IgD-negative memory B cell (primary cell): ENCODE data around the gene PDE8B. TPM values are rescaled to one million over a fixed set of nuclear protein-coding genes. Genes with fewer than 3 reads are reported as not detected.

Experiments used
- H3K27ac Mint-ChIP-seq, 3 donors: one replicate each; pipeline ENCODE4 v1.8.0; 2020 to 2022; ENCODE audit warnings: mild to moderate bottlenecking in 3 of 3, mixed read lengths in 3 of 3, moderate library complexity in 1 of 3
- H3K27me3 Mint-ChIP-seq: one replicate; pipeline ENCODE4 v1.8.0; 2021; ENCODE audit warnings: mixed read lengths
- H3K36me3 Mint-ChIP-seq: one replicate; pipeline ENCODE4 v1.8.0; 2020; ENCODE audit warnings: mild to moderate bottlenecking, mixed read lengths
- H3K4me1 Mint-ChIP-seq, 3 donors: one replicate each; pipeline ENCODE4 v1.8.0; 2020 to 2022; ENCODE audit warnings: mixed read lengths in 3 of 3, mild to moderate bottlenecking in 1 of 3
- H3K4me3 Mint-ChIP-seq, 4 donors: one replicate each; pipeline ENCODE4 v1.8.0; 2020 to 2022; ENCODE audit warnings: mild to moderate bottlenecking in 4 of 4, mixed read lengths in 4 of 4, moderate library complexity in 3 of 4
- H3K9me3 Mint-ChIP-seq, 3 donors: one replicate each; pipeline ENCODE4 v1.8.0; 2020 to 2021; ENCODE audit warnings: mixed read lengths in 3 of 3, mild to moderate bottlenecking in 1 of 3
- polyA plus RNA-seq: library from polyadenylated mRNA; unstranded; fragments of 300-500 nt; fragmentation: Illumina TruSeq; gene quantifications from one replicate; pipeline ENCODE4 v1.2.3, GENCODE V29; 2021

PDE8B gene
- polyA plus RNA-seq, 1 donor from 2014 or later, result not detected

DNA sequence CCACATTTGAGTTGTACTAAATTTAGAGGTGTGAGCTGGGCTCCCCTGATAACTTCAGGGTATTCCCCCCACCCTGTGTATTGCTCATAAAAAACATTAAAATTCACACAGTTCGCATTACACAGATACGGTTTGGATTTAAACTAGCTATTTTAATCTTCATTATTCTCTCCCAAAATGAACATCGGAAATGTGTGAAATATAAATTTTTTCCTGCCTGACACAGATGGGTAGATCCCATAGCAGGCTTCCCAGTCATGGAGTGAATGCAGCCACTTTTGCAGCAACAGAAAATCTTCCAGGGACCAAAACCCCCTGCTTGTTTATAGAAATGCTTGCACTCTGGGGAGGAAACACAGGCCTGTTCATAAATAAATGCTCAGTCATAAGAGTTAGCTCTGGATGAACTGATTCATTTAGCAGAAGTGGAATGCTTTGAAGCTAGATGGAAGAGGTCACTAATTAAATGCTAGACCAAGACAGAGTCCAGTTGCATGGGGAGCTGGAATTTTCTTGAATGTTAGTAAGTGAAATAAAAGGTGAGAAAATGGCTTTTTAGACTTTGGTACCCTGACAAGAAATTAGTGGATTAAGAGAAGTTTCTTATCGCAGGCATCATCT lies 115.6 kb downstream of the PDE8B start:
- Mint-ChIP-seq H3K36me3 (no peaks in the 10 kb centered on the region), H3K4me3 (no peak overlapping the region), H3K9me3 (no peaks in the 10 kb centered on the region), H3K27me3 (peaks cover 9% of the 10 kb centered on the region), H3K27ac (no peak overlapping the region), H3K4me1 (no peaks in the 10 kb centered on the region)

DNA sequence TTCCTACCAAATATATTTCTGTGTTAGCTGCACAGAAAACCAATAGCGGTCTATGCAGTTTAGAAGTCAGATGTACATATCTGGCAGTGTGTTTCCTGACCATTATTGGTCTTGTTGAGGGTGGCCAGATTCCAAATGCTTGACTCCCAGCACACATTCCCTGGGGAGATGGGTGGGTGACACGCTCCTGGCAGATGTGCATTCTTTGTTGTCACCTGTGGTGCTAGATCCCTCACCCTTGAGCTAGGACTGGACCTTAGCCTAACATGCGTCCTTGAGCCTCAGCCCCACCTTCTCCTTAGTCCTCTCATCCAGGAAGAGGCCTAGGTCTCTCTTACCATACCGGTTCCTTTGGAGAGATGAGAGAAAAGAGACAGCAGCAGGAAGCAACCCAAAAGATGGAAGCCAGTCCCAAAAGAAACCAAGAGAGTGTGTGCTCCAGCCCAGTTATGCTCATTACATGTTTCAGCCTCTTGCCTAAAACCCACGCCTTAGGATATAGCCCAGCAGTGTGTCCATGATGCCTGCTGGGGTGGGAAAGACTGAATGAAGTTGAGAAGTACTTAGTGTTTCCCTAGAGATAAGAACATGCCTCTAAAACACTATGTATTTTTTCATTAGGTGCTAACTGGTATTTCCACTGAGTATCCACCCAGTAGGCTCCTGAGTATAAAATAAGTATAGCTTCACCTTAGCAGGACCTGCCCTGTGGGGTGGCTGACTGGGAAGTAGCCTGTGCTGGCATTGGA lies 116.7 kb downstream of the PDE8B start:
- H3K4me3 Mint-ChIP-seq, result no peak overlapping the region
- peaks cover 9% of the 10 kb centered on the region for H3K27me3 Mint-ChIP-seq
- H3K4me1 Mint-ChIP-seq, result no peaks in the 10 kb centered on the region
- no peaks in the 10 kb centered on the region for H3K36me3 Mint-ChIP-seq
- H3K27ac Mint-ChIP-seq, result no peak overlapping the region
- no peaks in the 10 kb centered on the region for H3K9me3 Mint-ChIP-seq

DNA sequence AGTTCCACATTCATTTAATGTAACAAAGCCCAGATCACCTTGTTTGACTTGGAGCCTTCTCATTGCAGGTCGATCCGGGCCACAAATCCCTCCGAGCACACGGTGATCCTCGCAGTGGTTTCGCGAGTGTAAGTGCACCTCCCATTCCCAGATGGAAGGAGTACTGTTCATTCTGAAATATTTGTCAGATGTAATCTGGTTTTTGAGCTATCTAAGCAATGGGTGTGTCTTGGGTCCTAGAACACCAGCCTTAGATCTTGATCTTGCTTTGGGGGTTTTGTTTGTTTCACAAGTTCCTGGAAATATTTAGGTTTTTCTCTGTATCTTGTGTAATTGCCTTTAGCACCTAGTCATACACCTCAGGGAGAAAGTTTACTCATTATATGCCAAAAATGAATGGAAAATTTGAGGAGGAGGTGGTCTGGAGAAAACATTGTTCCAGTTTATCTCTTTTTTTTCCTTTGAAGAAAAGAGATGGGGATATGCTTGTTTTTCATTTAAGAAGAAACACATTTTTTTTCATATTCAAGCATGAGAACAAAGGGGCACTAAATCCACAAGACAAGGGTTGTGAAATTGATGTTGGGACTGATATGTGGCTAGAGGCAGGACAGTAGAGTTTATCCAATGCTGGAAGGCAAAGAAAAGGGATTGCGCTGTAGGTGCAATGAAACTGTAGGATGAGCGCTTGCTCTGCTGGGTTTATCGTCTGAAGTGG lies 118.6 kb downstream of the PDE8B start:
- H3K36me3 Mint-ChIP-seq, result no peaks in the 10 kb centered on the region
- no peaks in the 10 kb centered on the region for H3K9me3 Mint-ChIP-seq
- H3K27ac Mint-ChIP-seq, result no peak overlapping the region
- H3K4me3 Mint-ChIP-seq, result no peak overlapping the region
- peaks cover 4% of the 10 kb centered on the region for H3K27me3 Mint-ChIP-seq
- no peaks in the 10 kb centered on the region for H3K4me1 Mint-ChIP-seq

DNA sequence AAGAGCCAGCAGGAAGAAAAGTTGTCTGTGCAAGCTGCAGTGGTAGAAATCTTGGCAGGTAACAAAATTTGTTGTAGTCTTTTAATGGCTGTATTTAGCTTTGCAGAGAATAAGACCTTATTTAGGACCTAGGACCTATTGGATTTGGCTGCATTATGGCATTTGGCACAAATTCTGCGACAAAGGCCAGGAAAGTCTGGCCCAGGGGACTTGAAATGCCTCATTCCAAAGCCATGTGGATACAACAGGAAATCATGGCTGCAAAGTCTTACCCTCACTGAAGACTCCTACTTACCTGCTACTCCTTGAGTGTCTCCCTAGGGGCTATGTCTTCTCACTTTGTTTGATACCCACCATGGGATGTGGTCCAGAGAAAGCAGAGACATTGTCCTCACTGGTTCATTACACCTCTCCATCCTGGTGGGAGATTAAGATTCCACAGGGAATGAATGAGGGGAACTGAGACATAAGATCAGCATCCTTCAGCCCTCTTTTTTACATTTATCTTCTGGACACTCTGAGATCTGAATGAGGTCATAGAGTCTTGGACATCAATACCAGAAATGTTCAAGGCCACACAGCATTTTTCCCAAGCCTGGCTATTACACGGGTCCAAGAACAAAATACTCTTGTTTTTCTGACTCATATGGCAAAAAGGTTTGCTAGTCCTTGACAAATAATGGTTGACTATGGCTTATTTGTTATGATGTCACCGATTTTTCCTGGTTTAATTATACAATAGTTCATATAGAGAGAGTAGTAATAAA lies 119.4 kb downstream of the PDE8B start:
- Mint-ChIP-seq H3K4me3 (no peak overlapping the region), H3K36me3 (no peaks in the 10 kb centered on the region), H3K4me1 (no peaks in the 10 kb centered on the region), H3K27me3 (peaks cover 4% of the 10 kb centered on the region), H3K9me3 (no peaks in the 10 kb centered on the region), H3K27ac (no peak overlapping the region)

DNA sequence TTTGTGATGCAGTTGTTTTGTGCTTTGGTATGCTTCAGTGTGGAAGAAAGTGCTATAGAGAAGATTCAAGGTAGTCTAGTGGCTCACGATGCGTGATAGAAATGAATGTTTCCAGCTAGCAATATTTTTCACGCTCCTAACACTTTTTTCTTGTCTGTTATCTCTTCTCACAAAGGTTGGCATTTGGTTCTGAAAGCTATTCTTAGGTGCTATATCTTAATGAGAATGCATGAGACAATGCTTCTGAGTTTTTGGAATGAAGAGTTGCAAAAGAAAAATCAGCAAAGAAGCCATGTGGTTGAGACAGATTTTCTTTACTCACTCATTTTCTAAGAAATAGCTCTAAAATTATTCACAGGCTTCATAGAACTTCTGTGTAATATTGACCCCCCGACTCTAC lies 122.6 kb downstream of the PDE8B start:
- Mint-ChIP-seq H3K4me3 (no peak overlapping the region), H3K27me3 (peaks cover 4% of the 10 kb centered on the region), H3K9me3 (no peaks in the 10 kb centered on the region), H3K4me1 (no peaks in the 10 kb centered on the region), H3K27ac (no peak overlapping the region), H3K36me3 (no peaks in the 10 kb centered on the region)

DNA sequence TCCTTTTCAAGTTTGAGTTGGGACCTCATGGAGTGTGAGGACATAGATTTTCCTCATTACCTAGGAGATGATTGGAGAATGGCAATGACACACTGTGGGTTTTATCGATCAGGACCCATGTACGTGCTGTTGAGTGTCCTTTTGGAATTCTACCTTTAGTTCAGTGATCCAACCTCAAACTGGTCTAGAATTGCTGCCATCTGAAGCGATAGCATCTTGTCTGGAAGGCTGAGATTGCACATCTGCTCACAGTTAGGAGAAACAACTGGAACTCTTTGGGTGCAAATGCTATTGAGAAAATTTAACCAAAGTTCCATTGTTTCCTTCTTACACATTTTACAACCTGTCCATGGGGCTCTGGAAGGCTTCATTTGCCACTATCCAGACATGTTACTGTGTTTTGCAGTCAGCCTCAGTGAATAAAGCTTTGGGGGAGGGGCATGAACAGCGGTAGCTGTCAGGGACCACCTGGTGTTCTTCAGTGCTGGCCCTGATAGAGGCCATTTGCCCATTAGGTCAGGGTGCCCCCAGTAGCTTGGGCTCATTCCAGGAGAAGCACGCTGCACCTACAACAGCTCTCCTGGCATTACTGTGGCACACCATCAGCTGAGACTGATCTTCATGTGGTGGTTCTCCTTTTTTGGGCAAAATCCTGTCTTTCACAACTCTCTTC lies 123.1 kb downstream of the PDE8B start:
- Mint-ChIP-seq H3K4me1 (no peaks in the 10 kb centered on the region), H3K27ac (peak overlapping the region in 1 of 3 donors; percentile 38), H3K36me3 (no peaks in the 10 kb centered on the region), H3K4me3 (no peak overlapping the region), H3K27me3 (peaks cover 4% of the 10 kb centered on the region), H3K9me3 (no peaks in the 10 kb centered on the region)

DNA sequence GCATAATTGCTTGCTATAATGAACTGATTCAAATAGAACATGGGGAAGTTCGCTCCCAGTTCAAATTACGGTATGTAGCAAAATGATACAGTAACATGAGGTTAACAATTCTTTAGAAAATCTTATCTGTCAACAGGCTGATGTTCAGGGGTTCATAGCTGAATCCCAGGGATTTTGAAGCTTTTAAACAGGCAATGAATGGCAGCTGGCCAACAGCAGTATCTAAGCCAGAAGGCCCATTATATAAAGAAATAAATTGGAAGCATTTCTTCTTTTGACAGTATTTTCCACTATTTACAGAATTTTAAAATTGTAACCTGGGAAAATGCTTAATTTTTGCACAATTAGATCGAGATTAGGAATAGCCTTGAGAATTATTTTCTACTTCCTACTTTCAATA lies 126.8 kb downstream of the PDE8B start:
- Mint-ChIP-seq H3K4me3 (no peak overlapping the region), H3K9me3 (no peaks in the 10 kb centered on the region), H3K36me3 (no peaks in the 10 kb centered on the region), H3K27ac (no peak overlapping the region), H3K4me1 (no peaks in the 10 kb centered on the region), H3K27me3 (no peaks in the 10 kb centered on the region)

DNA sequence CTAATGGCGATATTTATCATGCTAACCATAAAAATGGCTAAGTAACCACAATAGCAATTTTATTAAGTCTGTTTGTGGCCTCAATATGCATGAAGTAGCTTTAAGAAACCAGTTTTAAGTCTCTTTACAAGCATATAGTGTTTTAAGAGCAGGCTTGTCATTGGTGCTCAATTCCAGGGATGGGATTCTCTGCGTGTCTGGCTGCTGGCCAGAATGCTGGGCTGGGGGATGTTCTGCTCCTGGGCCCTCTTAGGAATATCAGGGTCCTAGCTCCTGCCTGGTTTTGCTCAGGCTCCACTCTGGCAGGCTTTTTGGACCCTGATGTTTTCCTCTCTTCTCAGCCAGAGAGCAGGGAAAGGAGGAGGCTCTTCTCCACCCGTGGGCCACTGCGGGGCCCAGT lies 127.2 kb downstream of the PDE8B start:
- no peaks in the 10 kb centered on the region for H3K36me3 Mint-ChIP-seq
- H3K27me3 Mint-ChIP-seq, result no peaks in the 10 kb centered on the region
- no peaks in the 10 kb centered on the region for H3K9me3 Mint-ChIP-seq
- H3K27ac Mint-ChIP-seq, result no peak overlapping the region
- no peak overlapping the region for H3K4me3 Mint-ChIP-seq
- H3K4me1 Mint-ChIP-seq, result no peaks in the 10 kb centered on the region

DNA sequence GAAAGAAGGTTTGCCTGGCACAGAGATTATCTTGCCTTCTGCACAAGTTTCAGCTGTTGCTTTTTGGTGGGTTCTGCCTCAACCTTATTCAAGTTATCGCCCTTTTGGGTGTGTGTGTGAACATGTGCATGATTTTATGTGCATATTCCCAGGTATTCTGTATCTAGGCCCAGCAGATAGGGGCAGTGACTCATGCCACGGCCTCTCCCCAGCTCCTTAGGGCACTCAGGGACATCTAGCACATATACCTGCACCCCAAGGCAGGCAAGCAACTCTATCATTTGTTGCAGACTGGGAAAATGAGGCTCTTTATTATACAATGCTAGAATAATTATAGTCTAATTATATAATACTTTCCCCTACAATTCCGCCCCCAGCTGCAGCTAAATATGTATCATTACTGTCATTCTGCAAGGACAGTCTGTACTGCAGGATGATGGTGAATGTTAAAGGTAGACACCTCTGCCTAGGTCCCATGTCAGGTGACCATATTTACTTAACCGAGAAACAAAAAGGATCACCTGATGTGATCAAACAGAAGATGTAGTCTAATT lies 128.9 kb downstream of the PDE8B start:
- Mint-ChIP-seq H3K27me3 (no peaks in the 10 kb centered on the region), H3K27ac (no peak overlapping the region), H3K4me3 (no peak overlapping the region), H3K36me3 (no peaks in the 10 kb centered on the region), H3K9me3 (no peaks in the 10 kb centered on the region), H3K4me1 (no peaks in the 10 kb centered on the region)

DNA sequence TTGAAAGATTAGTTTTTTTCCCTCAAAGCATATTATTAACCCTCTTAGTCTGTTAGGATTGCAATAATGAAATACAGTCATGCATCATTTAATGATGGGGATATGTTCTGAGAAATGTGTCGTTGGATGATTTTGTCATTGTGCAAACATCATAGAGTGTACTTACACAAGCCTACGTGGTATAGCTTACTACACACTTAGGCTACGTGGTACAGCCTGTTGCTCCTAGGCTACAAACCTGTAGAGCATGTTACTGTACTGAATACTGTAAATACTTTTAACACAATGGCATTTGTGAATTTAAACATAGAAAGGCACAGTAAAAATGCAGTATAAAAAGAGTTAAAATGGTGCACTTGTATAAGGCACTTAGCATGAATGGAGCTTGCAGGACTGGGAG lies 132.7 kb downstream of the PDE8B start:
- no peak overlapping the region for H3K4me3 Mint-ChIP-seq
- H3K36me3 Mint-ChIP-seq, result peaks cover 2% of the 10 kb centered on the region
- H3K27ac Mint-ChIP-seq, result no peak overlapping the region
- H3K27me3 Mint-ChIP-seq, result no peaks in the 10 kb centered on the region
- no peaks in the 10 kb centered on the region for H3K9me3 Mint-ChIP-seq
- no peaks in the 10 kb centered on the region for H3K4me1 Mint-ChIP-seq

DNA sequence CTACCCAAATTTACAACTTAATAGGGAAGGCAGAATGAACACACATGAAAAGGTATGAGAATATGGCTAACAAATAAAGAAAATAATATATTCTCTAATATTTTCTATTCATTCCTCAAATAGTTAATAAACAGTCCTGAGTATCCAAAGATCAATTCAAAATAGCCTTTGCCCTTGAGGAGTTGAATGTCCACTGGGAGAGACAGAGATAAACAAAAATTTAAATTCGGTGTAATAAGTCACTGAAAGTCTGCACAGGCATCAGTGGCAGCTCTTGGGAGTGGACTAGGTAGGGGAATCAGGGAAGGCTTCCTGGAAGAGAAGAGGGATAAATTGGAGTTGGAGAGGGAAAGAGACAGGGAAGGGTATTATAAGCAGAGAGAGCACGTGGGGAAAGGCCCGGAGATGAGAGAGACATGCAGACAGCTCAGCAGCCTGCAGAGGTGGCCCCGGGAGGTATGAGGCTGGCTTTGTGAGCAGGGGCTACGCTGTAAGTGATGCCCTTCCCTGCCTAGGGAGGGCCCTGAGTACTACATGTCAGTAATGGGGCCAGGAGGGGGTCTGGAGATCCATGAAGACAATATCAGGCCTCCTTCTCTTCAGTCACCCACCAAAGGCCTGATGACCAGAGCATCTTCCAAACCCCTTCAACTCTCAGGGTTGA lies 137.1 kb downstream of the PDE8B start:
- no peak overlapping the region for H3K4me3 Mint-ChIP-seq
- H3K9me3 Mint-ChIP-seq, result no peaks in the 10 kb centered on the region

DNA sequence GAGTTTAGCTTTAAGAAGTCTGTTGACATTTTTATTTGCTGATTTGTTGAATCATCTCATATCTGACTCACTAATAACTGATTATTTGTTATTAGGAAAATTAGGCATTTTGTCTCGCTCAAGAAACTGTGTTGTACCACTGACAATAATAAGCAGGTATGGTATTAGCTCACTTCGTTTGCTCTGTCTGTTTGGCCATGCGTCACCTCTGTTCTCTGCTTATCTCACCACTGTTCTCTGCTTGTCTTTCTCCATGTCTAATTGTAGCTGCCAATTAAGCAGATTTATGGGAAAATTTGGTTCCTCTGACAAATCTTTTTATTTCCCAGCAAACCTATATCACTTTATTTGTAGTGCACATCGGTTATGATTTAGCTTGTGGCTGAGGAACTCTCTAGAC lies 142.8 kb downstream of the PDE8B start:
- Mint-ChIP-seq H3K36me3 (no peaks in the 10 kb centered on the region), H3K9me3 (no peaks in the 10 kb centered on the region), H3K27ac (no peak overlapping the region), H3K4me3 (no peak overlapping the region), H3K4me1 (peaks cover 0 to 4% (median 0%) of the 10 kb centered on the region in 3 donors), H3K27me3 (no peaks in the 10 kb centered on the region)

More for the DNA sequence above, 137.1 kb downstream of the PDE8B start:
- Mint-ChIP-seq H3K27me3 (no peaks in the 10 kb centered on the region), H3K27ac (no peak overlapping the region), H3K4me1 (no peaks in the 10 kb centered on the region), H3K36me3 (peaks cover 2% of the 10 kb centered on the region)

DNA sequence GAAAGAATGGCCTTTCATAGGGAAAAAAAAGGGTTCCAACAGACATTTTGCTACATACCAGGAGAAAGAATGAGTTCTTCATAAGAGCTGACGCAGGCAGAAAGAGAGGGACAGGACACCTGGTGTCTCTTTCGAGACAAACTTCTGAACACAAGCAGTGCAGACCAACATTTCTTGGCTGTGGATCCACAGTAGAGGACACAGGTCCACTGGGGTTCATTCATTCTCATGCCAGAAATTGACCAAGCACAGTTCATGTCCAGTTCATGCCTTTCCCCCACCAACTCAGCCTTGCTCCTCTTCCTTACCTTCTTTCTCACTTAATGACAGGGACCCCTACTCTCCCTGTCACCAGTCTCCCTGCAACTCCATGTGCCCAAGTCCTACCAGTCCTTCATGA lies 144.0 kb downstream of the PDE8B start:
- no peak overlapping the region for H3K27ac Mint-ChIP-seq
- no peaks in the 10 kb centered on the region for H3K27me3 Mint-ChIP-seq
- no peak overlapping the region for H3K4me3 Mint-ChIP-seq
- H3K36me3 Mint-ChIP-seq, result no peaks in the 10 kb centered on the region
- no peaks in the 10 kb centered on the region for H3K9me3 Mint-ChIP-seq
- H3K4me1 Mint-ChIP-seq, result peaks cover 0 to 6% (median 0%) of the 10 kb centered on the region in 3 donors

DNA sequence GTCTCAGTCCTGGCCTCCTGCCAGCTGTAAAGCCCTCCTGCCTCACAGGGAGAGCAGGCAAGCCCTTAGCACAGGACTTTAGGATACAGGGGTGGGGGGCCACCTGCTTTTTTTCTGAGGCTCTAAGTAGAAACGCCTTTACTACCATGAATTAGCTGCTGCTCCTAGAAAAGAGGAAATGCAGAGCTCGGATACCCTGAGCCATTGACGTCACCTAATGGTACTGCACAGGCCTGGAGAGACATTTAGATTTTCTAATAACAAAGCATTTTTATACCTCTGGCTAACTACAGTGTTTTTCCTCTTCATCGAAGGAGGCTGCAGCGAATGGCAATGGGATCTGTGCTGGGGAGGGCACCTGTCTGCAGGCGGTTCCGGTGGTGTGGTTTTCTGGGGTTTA lies 144.6 kb downstream of the PDE8B start:
- Mint-ChIP-seq H3K36me3 (no peaks in the 10 kb centered on the region), H3K27ac (no peak overlapping the region), H3K9me3 (no peaks in the 10 kb centered on the region), H3K4me1 (peaks cover 0 to 6% (median 0%) of the 10 kb centered on the region in 3 donors), H3K4me3 (peak overlapping the region in 1 of 4 donors; percentile 44), H3K27me3 (no peaks in the 10 kb centered on the region)
